K562 (cell line): ENCODE measurements around the gene RPS6KA2. TPM values are rescaled to one million over a fixed set of nuclear protein-coding genes. Genes with fewer than 3 reads are reported as not detected.

Source experiments
- ATAC-seq: fragments of 200-7000 bp; cut with Tn5 transposase; 3 replicates; pipeline ENCODE4 v1.9.1; 2020; ENCODE audit warnings: moderate library complexity
- BruUV-seq: library from RNA; stranded (reverse); fragments of 400-500 nt; replicated peaks from 2 replicates; lab custom pipeline; 2021; lab: Mats Ljungman, UMichigan
- CTCF ChIA-PET: fragments of 300-600 bp; formaldehyde crosslinking; extraction: SDS; loops from one replicate; lab custom pipeline; 2021; ENCODE audit warnings: low intra/inter-chr PET ratio; lab: Yijun Ruan, JAX
- POLR2A ChIA-PET: fragments of 300-600, 350-650 bp; sonication (Branson Sonifier 250); formaldehyde crosslinking; extraction: SDS; loops from one replicate; lab custom pipeline; 2021; ENCODE audit warnings: antibody characterized with exemption, inconsistent platforms; lab: Yijun Ruan, JAX
- DNase-seq, 4 experiments: peaks; one replicate each; pipeline versions ENCODE4 v3.0.0 to v3.0.0-alpha.2; 2011 to 2018; ENCODE audit warnings: low spot score in 3 of 4, mixed read lengths in 3 of 4; ENCODE audit errors: extremely low read depth in 1 of 4
- FAIRE-seq: peaks from 2 replicates; lab custom pipeline; 2011; peaks lifted over from hg19 to GRCh38; lab: Jason Lieb, UNC
- H2AFZ ChIP-seq: 2 replicates; pipeline ENCODE4 v1.6.0; 2011; ENCODE audit warnings: low read depth, low read length, control low read depth, inconsistent platforms
- H3K27ac ChIP-seq: fragments of 200-600 bp; 3 replicates; pipeline ENCODE4 v1.8.0; 2011; ENCODE audit warnings: low read depth, mild to moderate bottlenecking, control low read depth, inconsistent platforms, low read length, moderate library complexity, mixed read lengths; ENCODE audit errors: extremely low read depth
- H3K27me3 ChIP-seq, 2 experiments: fragments of 300-600 bp in 1 of 2; 2 replicates in 1 of 2; 3 replicates in 1 of 2; pipeline versions ENCODE4 v1.6.0 to v1.8.0; 2011; ENCODE audit warnings: inconsistent platforms in 2 of 2, low read length in 2 of 2, mild to moderate bottlenecking in 1 of 2, mixed read lengths in 1 of 2, moderate library complexity in 1 of 2; ENCODE audit not compliant: control insufficient read depth in 2 of 2, insufficient read depth in 2 of 2
- H3K36me3 ChIP-seq: fragments of 300-600 bp; 3 replicates; pipeline ENCODE4 v1.8.0; 2011; ENCODE audit warnings: mild to moderate bottlenecking, low read length, inconsistent platforms; ENCODE audit not compliant: control insufficient read depth, insufficient read depth
- H3K4me1 ChIP-seq, 2 experiments: fragments of 200-600 bp in 1 of 2; replicated peaks in 1 of 2; 2 replicates in 1 of 2; 3 replicates in 1 of 2; pipeline versions ENCODE4 v1.5.1 to v1.8.0; 2011; ENCODE audit warnings: inconsistent platforms in 2 of 2, low read length in 2 of 2, mild to moderate bottlenecking in 1 of 2, mixed read lengths in 1 of 2, moderate library complexity in 1 of 2; ENCODE audit not compliant: control insufficient read depth in 2 of 2, insufficient read depth in 2 of 2
- H3K4me2 ChIP-seq: 2 replicates; pipeline ENCODE4 v1.6.1; 2011; ENCODE audit warnings: low read length, control low read depth, inconsistent platforms, mixed read lengths; ENCODE audit not compliant: insufficient read depth
- H3K4me3 ChIP-seq: fragments of 200-600 bp; sonication (generic), shearing (Covaris generic); 2 replicates; pipeline ENCODE4 v1.5.1; 2016; ENCODE audit warnings: control low read depth, inconsistent platforms
- H3K79me2 ChIP-seq: fragments of 200-600 bp; 3 replicates; pipeline ENCODE4 v1.8.0; 2011; ENCODE audit warnings: low read length, inconsistent platforms; ENCODE audit not compliant: control insufficient read depth, insufficient read depth
- H3K9ac ChIP-seq, 2 experiments: 2 replicates each; pipeline versions ENCODE4 v1.6.0 to v1.6.1; 2011; ENCODE audit warnings: low read depth in 2 of 2, low read length in 2 of 2, control low read depth in 1 of 2, inconsistent platforms in 1 of 2, mild to moderate bottlenecking in 1 of 2, mixed read lengths in 1 of 2; ENCODE audit not compliant: insufficient read depth in 1 of 2
- H3K9me1 ChIP-seq: one replicate; pipeline ENCODE4 v1.6.0; 2011; ENCODE audit warnings: inconsistent platforms, mild to moderate bottlenecking, low read length, moderate library complexity; ENCODE audit not compliant: control insufficient read depth, insufficient read depth
- H3K9me3 ChIP-seq: replicated peaks from 2 replicates; pipeline ENCODE4 v1.5.1; 2011; ENCODE audit warnings: low read depth, low read length, inconsistent platforms; ENCODE audit not compliant: control insufficient read depth, insufficient read depth
- H4K20me1 ChIP-seq: replicated peaks from 2 replicates; pipeline ENCODE4 v1.6.1; 2011; ENCODE audit warnings: low read length, inconsistent platforms, mixed read lengths; ENCODE audit not compliant: control insufficient read depth, insufficient read depth
- ATF2 ChIP-seq: sonication (generic); formaldehyde crosslinking; IDR thresholded peaks from 2 replicates; pipeline ENCODE4 v1.8.1; 2022; ENCODE audit warnings: missing genetic modification reagents
- ATF7 ChIP-seq: fragments of 450-650 bp; IDR thresholded peaks from 2 replicates; pipeline ENCODE4 v1.7.1; 2014; ENCODE audit warnings: mild to moderate bottlenecking, moderate library complexity
- CEBPZ ChIP-seq: fragments of 150-350 bp; IDR thresholded peaks from 2 replicates; pipeline ENCODE4 v1.6.1; 2014; ENCODE audit warnings: low read depth, mild to moderate bottlenecking, low read length, borderline replicate concordance
- CHD4 ChIP-seq: fragments of 200-600 bp; sonication (generic); IDR thresholded peaks from 3 replicates; pipeline ENCODE4 v1.6.1; 2012; ENCODE audit warnings: low read depth, mild to moderate bottlenecking, mixed read lengths, low read length, inconsistent platforms; ENCODE audit not compliant: insufficient read depth, insufficient replicate concordance, poor library complexity, severe bottlenecking
- GATAD2A ChIP-seq: fragments of 450-650 bp; IDR thresholded peaks from 2 replicates; pipeline ENCODE4 v1.6.1; 2017
- HNRNPL ChIP-seq: fragments of 200-400 bp; formaldehyde crosslinking; IDR thresholded peaks from 2 replicates; pipeline ENCODE4 v1.6.1; 2017; ENCODE audit warnings: low read depth, mild to moderate bottlenecking, low read length
- KHSRP ChIP-seq: fragments of 450-650 bp; IDR thresholded peaks from 2 replicates; pipeline ENCODE4 v1.6.1; 2017
- KLF6 ChIP-seq: fragments of 250-450 bp; sonication (Bioruptor Pico); IDR thresholded peaks from 2 replicates; pipeline ENCODE4 v1.4.0; 2020; ENCODE audit warnings: mild to moderate bottlenecking, moderate library complexity, borderline replicate concordance
- MTF1 ChIP-seq: fragments of 250-450 bp; sonication (Bioruptor Pico); IDR thresholded peaks from 2 replicates; pipeline ENCODE4 v1.9.0; 2021; ENCODE audit warnings: moderate library complexity, mild to moderate bottlenecking, inconsistent platforms, borderline replicate concordance
- VEZF1 ChIP-seq: fragments of 200-800 bp; sonication (Bioruptor generic); IDR thresholded peaks from 2 replicates; pipeline ENCODE4 v1.6.1; 2017; ENCODE audit warnings: missing genetic modification characterization, missing compliant biosample characterization
- ZBTB34 ChIP-seq: fragments of 250-450 bp; sonication (Bioruptor Pico); IDR thresholded peaks from 2 replicates; pipeline ENCODE4 v1.8.0; 2021; ENCODE audit warnings: mild to moderate bottlenecking, moderate library complexity
- ZC3H8 ChIP-seq: fragments of 450-650 bp; IDR thresholded peaks from 2 replicates; pipeline ENCODE4 v1.6.1; 2017
- ZNF124 ChIP-seq: sonication (generic); formaldehyde crosslinking; IDR thresholded peaks from 2 replicates; pipeline ENCODE4 v1.8.1; 2022; ENCODE audit warnings: missing genetic modification reagents
- ZNF140 ChIP-seq: fragments of 250-450 bp; sonication (Bioruptor Pico); IDR thresholded peaks from 2 replicates; pipeline ENCODE4 v1.8.0; 2021; ENCODE audit warnings: moderate library complexity, mild to moderate bottlenecking, inconsistent platforms
- WGBS: fragments of 100-300 bp; shearing (Covaris generic); methylation state at CpG from one replicate; pipeline ENCODE4 v1.1.6; 2016; ENCODE audit warnings: low coverage, mixed read lengths; ENCODE audit not compliant: insufficient coverage; ENCODE audit errors: missing lambda C conversion rate; 5-methylcytosine and 5-hydroxymethylcytosine counted together
- in situ Hi-C: fragments of 300-500 bp; cut with MboI; formaldehyde crosslinking; loops from 4 replicates; pipeline ENCODE4 v1.15.0; 2018; ENCODE audit warnings: inconsistent platforms, mixed read lengths
- intact Hi-C: fragments of 100-400 bp; cut with micrococcal nuclease; formaldehyde crosslinking; loops from 2 replicates; pipeline ENCODE4 v1.14.2; 2022
- polyA plus RNA-seq, 8 experiments: library from polyadenylated mRNA; depleted of rRNA in 4 of 8; stranded (reverse) in 5 of 8; unstranded in 3 of 8; fragments of >200 nt; fragmentation: Nextera tagmentation in 2 of 8; fragmentation: Illumina TruSeq in 1 of 8; extraction: Ambion mirVana in 2 of 8; extraction: Trizol in 1 of 8; gene quantifications; 2 replicates each; pipeline versions ENCODE4 v1.2.1 to v1.2.3, GENCODE V29; 2011 to 2014; ENCODE audit warnings: inconsistent platforms in 1 of 8, missing spikeins in 1 of 8
- total RNA-seq, 7 experiments: library from RNA; depleted of rRNA in 6 of 7; stranded (reverse); fragments of >200 nt in 6 of 7; fragmentation: Illumina TruSeq in 2 of 7; extraction: Trizol in 2 of 7; gene quantifications; 2 replicates each; pipeline versions ENCODE4 v1.2.1 to v1.2.3, GENCODE V29; 2011 to 2021; ENCODE audit warnings: low replicate concordance in 1 of 7

Gene RPS6KA2
- total and polyA plus RNA-seq, 9 of the 15 experiments (the other 6 are each of a cell fraction or from before 2014, with no cell fraction given) = 0.29 to 1.00 (median 0.53) TPM

GRCh38 chr6:166364456-166364855 lies 262.6 kb downstream of the RPS6KA2 start:
- 94% methylated on average over 7 of the region's 7 CpGs for WGBS
- no peak for ATAC-seq
- Histone ChIP-seq H3K4me2 (no peak overlapping the region), H3K9ac (no peak overlapping the region), H3K4me1 (no peaks in the 10 kb centered on the region; a peak in 1 of 5 replicates), H3K27me3 (no peaks in the 10 kb centered on the region), H3K36me3 (peaks cover 44% of the 10 kb centered on the region; the same call in 2 of the 3 replicates), H3K79me2 (no peaks in the 10 kb centered on the region), H3K27ac (no peak overlapping the region), H3K9me3 (no peaks in the 10 kb centered on the region), H4K20me1 (no peaks in the 10 kb centered on the region), H3K9me1 (no peaks in the 10 kb centered on the region), H2AFZ (no peak overlapping the region), H3K4me3 (no peak overlapping the region)
- no peak for FAIRE-seq
- no peak for DNase-seq
- CTCF ChIA-PET = no interaction called here
- no TSS peak for BruUV-seq
- in situ Hi-C loops = no loop called here
- intact Hi-C loops = no loop called here
- no peak for TF ChIP-seq KLF6 (CRISPR knock-in tag)
- no peak for TF ChIP-seq GATAD2A
- no peak for TF ChIP-seq CEBPZ
- no peak for TF ChIP-seq ZBTB34 (CRISPR knock-in tag)
- no peak for TF ChIP-seq HNRNPL
- TF ChIP-seq ZNF140 (CRISPR knock-in tag) = no peak
- TF ChIP-seq ZNF124 (CRISPR knock-in tag) = no peak
- TF ChIP-seq CHD4 = no peak
- no peak for TF ChIP-seq MTF1 (CRISPR knock-in tag)
- TF ChIP-seq ZC3H8 = no peak
- TF ChIP-seq KHSRP = no peak
- TF ChIP-seq ATF7 = no peak
- TF ChIP-seq ATF2 (CRISPR knock-in tag) = no peak
- TF ChIP-seq VEZF1 (CRISPR knock-in tag) = no peak
- POLR2A ChIA-PET = interaction anchor here (0.9 to 1.0 kb wide), 2 partner anchors 11 to 14 kb away, joined by 3 to 4 read pairs; no protein-coding TSS in a partner anchor
